ENCODE data around the gene MTHFD1L.
A peak's percentile ranks its signal among the peaks of the same experiment; 100 is the strongest.
"Not testable (repeated sequence)": the region's sequence is repeated elsewhere in the genome, so short reads cannot be mapped to it uniquely, and the experiment has no call there.

Gene MTHFD1L

DNA sequence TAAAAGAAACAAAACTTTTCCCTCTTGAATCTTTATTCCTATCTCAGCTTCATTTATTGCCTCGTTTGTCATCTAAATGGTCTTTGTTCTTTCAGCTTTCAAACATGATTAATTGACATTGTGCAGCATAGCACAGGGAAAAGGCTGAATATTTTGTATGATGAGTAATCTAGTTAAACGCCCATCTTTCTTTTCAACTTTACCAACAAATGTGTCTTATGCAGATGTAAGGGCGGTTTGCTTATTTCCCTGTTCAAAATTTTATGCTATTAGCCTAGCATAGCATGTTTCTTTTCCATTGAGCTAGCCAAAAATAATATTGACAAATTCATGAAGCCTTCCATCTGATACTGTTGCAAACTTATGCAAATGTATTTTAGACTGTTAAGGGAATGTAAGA is 197.8 kb downstream of the MTHFD1L start:
- DNase-seq, result no peak

- no peak for DNase-seq
Observed at GRCh38 chr6:151063842-151064647, 198.5 kb downstream of the MTHFD1L start.

DNA sequence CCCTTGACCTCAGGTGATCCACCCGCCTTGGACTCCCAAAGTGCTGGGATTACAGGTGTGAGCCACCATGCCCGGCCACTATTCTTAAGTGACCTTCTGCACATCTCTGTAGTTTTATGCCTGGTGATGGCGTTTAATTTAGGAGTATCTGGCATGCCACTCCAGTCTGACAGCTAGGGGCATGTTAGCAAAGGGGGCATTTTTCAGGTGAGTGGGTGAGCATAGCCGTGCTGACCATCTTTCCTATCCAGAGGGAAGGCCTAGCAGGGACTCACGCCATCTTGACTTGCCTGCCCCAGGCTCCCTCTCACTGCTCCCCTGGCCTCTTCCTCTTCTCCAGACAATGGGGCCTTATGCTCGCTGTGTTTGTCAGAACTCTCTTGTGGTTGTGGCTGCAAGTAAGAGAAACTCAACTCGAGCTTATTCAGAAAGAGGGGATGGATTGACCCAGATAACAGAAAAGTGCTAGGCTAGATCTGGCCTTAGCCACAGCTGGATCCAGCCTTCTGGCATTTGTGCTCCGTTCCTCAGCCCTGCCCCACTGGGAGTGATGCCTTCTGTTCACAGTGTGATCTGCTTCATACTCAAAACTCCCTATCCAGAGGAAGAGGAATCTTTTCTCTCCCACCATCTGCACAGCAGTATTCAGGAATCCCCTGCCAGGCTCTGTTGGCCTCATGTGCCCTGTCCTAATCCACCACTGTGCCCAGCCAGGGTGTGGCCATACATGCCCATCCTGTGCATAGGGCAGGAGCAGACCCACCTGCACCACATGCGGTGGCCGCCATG is 199.7 kb downstream of the MTHFD1L start:
- DNase-seq, result no peak

GRCh38 chr6:151067684-151068596 is 202.4 kb downstream of the MTHFD1L start:
- DNase-seq, result peak in 17 of 56 donors; percentile 4 to 87 (median 13)

GRCh38 chr6:151068761-151069312 is 203.3 kb downstream of the MTHFD1L start:
- DNase-seq, result no peak

- DNase-seq, result no peak
Observed at GRCh38 chr6:151069641-151070040, 204.1 kb downstream of the MTHFD1L start.

- no peak for DNase-seq
Observed at GRCh38 chr6:151070631-151071051, 205.1 kb downstream of the MTHFD1L start.

GRCh38 chr6:151071295-151071694 is 205.8 kb downstream of the MTHFD1L start:
- peak in 1 of 56 donors; percentile 3 for DNase-seq

- DNase-seq, result peak in 6 of 56 donors; percentile 3 to 39 (median 24)
Observed at GRCh38 chr6:151073146-151073545, 207.6 kb downstream of the MTHFD1L start.

- no peak for DNase-seq
Observed at GRCh38 chr6:151073701-151074100, 208.2 kb downstream of the MTHFD1L start.

GRCh38 chr6:151075005-151075404 is 209.5 kb downstream of the MTHFD1L start:
- no peak for DNase-seq

GRCh38 chr6:151075527-151075926 is 210.0 kb downstream of the MTHFD1L start:
- DNase-seq, result no peak

DNA sequence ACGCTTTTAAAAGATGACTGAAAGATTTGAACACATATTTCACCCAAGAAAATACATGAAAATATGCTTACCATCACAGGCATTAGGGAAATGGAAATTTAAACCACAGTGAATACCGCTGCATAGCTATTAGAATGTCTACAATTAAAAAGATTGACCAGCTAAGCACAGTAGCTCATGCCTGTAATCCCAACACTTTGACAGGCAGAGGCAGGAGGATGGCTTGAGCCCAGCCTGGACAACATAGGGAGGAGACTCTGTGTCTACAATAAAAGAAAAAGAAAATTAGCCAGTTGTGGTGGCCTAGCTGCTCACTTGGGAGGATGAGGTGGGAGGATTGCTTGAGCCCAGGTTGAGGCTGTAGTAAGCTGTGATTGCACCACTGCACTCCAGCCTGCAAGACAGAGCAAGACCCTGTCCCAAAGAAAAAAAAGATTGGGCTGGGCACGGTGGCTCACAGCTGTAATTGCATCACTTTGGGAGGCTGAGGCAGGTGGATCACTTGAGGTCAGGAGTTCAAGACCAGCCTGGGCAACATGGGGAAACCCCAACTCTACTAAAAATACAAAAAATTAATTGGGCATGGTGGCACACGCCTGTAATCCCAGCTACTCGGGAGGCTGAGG is 210.5 kb downstream of the MTHFD1L start:
- DNase-seq, result no peak

- no peak for DNase-seq
Observed at GRCh38 chr6:151078655-151079054, 213.2 kb downstream of the MTHFD1L start.

- DNase-seq, result no peak
Observed at GRCh38 chr6:151081656-151082055, 216.2 kb downstream of the MTHFD1L start.

DNA sequence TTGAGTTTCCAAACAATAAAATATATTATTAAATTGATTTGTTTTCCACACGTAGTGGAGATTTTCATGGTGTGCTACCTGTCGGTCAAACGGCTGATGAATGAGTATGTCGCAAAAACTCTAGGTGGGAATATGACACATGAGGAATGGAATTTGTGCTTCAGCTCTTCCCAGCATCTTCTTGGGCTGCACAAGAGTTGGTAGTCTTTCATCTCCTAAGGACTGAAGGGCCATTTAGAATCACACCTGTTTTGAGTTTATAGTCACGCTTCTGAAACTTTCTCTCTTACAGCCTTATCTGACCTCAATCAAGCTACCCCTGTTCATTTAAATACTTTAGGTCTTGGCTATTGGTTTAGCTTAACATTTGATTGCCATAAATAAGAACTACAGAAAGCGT is 216.6 kb downstream of the MTHFD1L start:
- DNase-seq, result no peak

- no peak for DNase-seq
Observed at GRCh38 chr6:151084275-151084674, 218.8 kb downstream of the MTHFD1L start.

- not testable (repeated sequence) for DNase-seq
Observed at GRCh38 chr6:151087055-151087454, 221.6 kb downstream of the MTHFD1L start.

DNA sequence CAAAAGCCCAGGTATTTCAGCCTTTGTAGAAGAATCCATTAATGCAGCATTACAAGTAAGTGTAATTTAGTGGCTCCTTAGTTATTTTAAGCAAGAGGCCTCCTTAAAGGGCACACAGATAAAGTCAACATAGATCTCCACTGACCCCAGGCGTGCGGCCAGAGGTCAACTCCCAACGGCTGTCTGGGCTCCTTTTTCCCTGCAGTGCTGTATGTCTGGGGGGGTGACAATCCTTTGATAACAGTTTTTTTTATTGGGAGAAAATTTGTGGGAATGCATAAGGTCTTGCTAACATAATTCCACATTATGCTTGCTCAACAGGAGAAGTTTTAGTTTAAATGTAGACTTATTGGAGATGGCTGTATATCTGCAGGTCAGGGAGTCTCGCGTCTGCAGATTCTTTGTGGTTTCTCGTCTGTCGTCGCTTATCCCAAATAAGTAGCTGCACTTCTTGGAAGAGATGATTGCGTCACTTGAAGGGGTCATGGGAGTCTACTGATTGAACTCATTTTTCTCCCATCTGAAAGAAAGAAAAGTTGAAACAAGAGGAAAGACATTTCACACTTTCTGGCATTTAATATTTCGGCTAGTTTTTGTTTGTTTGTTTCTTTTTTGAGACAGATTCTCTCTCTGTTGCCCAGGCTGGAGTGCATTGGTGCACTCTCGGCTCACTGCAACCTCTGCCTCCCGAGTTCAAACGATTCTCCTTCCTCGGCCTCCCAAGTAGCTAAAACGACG is 222.5 kb downstream of the MTHFD1L start:
- DNase-seq, result no peak

GRCh38 chr6:151088599-151088935 is 223.1 kb downstream of the MTHFD1L start:
- DNase-seq, result no peak
